ENCODE measurements around the gene ZFPM1.

Gene ZFPM1

GRCh38 chr16:88580371-88580770 lies 127.3 kb downstream of the ZFPM1 start:
- no peak for TF ChIP-seq JUND (IDR thresholded peaks at IDR 0.05; ENCODE audit: low read depth)
- in situ Hi-C loops (cut with HindIII; ENCODE audit: low pct_unique_long_range_greater_than_20kb, low sequenced_read_pairs), result no loop called here
- DNase-seq (ENCODE audit: low read depth in 1 of 2, low spot score in 1 of 2), result no peak

GRCh38 chr16:88581033-88581432 lies 128.0 kb downstream of the ZFPM1 start:
- in situ Hi-C loops (cut with HindIII; ENCODE audit: low pct_unique_long_range_greater_than_20kb, low sequenced_read_pairs), result no loop called here
- TF ChIP-seq JUND (IDR thresholded peaks at IDR 0.05; ENCODE audit: low read depth), result no peak
- no peak for DNase-seq (ENCODE audit: low read depth in 1 of 2, low spot score in 1 of 2)

GRCh38 chr16:88582912-88583575 lies 130.0 kb downstream of the ZFPM1 start:
- DNase-seq (ENCODE audit: low read depth in 1 of 2, low spot score in 1 of 2), result no peak
- in situ Hi-C loops (cut with HindIII; ENCODE audit: low pct_unique_long_range_greater_than_20kb, low sequenced_read_pairs), result no loop called here
- no peak for TF ChIP-seq JUND (IDR thresholded peaks at IDR 0.05; ENCODE audit: low read depth)

- TF ChIP-seq JUND (IDR thresholded peaks at IDR 0.05; ENCODE audit: low read depth), result no peak
- in situ Hi-C loops (cut with HindIII; ENCODE audit: low pct_unique_long_range_greater_than_20kb, low sequenced_read_pairs), result no loop called here
- DNase-seq (ENCODE audit: low read depth in 1 of 2, low spot score in 1 of 2), result no peak
These were observed 131.6 kb downstream of the ZFPM1 start for GRCh38 chr16:88584676-88585075.

- no peak for TF ChIP-seq JUND (IDR thresholded peaks at IDR 0.05; ENCODE audit: low read depth)
- in situ Hi-C loops (cut with HindIII; ENCODE audit: low pct_unique_long_range_greater_than_20kb, low sequenced_read_pairs), result no loop called here
- no peak for DNase-seq (ENCODE audit: low read depth in 1 of 2, low spot score in 1 of 2)
These were observed 132.2 kb downstream of the ZFPM1 start for GRCh38 chr16:88585269-88585668.

GRCh38 chr16:88585927-88586581 lies 133.0 kb downstream of the ZFPM1 start:
- no peak for TF ChIP-seq JUND (IDR thresholded peaks at IDR 0.05; ENCODE audit: low read depth)
- in situ Hi-C loops (cut with HindIII; ENCODE audit: low pct_unique_long_range_greater_than_20kb, low sequenced_read_pairs), result no loop called here
- no peak for DNase-seq (ENCODE audit: low read depth in 1 of 2, low spot score in 1 of 2)

Data from T47D (cell line).